HG03520 (cell line): ENCODE data around the gene TIA1.
"Not testable (repeated sequence)": the region's sequence is repeated elsewhere in the genome, so short reads cannot be mapped to it uniquely, and the experiment has no call there.

ENCODE experiments used
- ATAC-seq: cut with Tn5 transposase; IDR thresholded peaks from one replicate; pipeline ENCODE4 v1.9.1; 2021; ENCODE audit warnings: mild to moderate bottlenecking, moderate library complexity; ENCODE audit not compliant: unreplicated experiment

TIA1 gene, protein sequence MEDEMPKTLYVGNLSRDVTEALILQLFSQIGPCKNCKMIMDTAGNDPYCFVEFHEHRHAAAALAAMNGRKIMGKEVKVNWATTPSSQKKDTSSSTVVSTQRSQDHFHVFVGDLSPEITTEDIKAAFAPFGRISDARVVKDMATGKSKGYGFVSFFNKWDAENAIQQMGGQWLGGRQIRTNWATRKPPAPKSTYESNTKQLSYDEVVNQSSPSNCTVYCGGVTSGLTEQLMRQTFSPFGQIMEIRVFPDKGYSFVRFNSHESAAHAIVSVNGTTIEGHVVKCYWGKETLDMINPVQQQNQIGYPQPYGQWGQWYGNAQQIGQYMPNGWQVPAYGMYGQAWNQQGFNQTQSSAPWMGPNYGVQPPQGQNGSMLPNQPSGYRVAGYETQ

DNA sequence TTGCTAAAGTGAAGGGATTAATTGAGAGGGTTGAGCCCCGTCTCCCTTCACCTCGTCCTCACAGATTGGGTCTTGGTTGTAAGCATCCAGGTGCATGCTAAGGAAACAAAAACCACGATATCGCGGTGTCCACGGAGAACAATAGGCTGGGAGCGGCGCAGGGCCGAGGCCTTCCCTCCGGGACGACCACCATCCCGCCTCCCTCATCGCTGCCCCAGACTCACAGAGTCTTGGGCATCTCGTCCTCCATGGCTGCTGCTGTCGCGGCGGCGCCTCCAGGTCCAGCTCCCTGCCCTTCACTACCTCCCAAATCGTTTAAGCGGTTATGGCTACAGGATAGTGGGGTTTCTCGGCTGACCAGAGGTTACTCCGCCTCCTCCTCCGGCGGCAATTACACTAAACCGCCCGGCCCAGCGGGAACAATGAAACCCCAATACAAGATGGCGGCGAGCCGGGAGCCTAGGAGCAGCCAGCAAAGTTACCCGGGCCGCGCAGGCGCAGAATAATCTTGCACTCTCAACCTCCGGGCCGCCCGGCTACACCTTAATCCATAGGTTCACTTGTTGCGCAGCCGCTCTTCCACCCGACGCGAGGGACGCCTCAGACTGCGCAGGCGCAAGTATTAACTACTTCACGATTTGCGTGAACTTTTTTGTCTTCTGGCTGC lies at the start of gene TIA1:
TIA1 (minus strand) TSS at position 448 of the 667 bp plus-strand sequence; CDS start at position 250, 198 bp downstream.
- ATAC-seq, result peak; percentile 95

- not testable (repeated sequence) for ATAC-seq
Measured at GRCh38 chr2:70297828-70298227, 49.4 kb upstream of the TIA1 start.

GRCh38 chr2:70283500-70284191 lies 35.2 kb upstream of the TIA1 start:
- no peak for ATAC-seq

DNA sequence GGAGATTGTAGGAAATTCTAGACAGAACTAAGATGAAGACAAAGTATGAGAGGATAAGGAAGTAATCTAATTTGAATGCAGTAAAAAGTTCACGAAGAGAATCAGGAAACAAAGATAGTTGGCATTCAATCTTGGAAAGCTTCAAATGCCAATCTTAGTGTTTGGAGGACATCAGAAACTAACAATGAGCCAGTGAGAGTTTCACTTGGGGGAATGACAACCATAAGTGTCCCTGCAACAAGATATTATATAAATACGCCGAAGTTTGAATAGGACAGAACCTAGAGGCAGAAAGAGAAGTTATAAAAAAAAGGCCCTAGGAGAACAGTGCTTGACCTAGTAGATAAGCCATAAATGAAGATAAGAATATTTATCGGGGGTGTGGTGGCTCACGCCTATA lies 34.0 kb upstream of the TIA1 start:
- no peak for ATAC-seq

DNA sequence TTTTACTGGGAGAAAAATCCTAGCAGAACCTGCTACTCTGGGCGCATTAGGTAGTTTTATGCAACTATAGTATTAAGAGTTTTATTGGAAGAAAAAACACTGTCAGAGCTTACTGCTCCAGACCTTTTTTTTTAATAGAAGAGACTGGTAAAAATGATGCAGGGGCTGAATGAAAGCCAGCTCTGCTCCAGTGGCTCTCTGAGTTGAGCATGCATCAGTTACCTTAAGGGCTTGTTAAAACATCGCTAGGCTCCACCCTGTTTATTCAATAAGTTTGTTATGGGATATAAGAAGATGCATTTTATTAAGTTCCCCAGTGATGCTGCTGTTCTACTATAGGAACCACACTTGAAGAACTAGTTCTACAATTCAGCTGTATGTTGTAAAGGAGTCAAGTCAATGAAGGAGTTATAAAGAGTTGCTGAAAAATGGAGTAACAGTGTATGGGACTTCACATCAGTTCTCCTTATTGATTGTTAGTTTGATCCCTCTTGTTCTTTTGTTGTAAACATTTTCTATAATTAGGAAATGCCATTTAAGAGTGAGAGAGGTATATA lies 31.9 kb upstream of the TIA1 start:
- no peak for ATAC-seq

GRCh38 chr2:70270323-70270722 lies 21.9 kb upstream of the TIA1 start:
- ATAC-seq, result no peak

- not testable (repeated sequence) for ATAC-seq
Measured at GRCh38 chr2:70269422-70270302, 21.2 kb upstream of the TIA1 start.

- ATAC-seq, result not testable (repeated sequence)
Measured at GRCh38 chr2:70266925-70267324, 18.5 kb upstream of the TIA1 start.

DNA sequence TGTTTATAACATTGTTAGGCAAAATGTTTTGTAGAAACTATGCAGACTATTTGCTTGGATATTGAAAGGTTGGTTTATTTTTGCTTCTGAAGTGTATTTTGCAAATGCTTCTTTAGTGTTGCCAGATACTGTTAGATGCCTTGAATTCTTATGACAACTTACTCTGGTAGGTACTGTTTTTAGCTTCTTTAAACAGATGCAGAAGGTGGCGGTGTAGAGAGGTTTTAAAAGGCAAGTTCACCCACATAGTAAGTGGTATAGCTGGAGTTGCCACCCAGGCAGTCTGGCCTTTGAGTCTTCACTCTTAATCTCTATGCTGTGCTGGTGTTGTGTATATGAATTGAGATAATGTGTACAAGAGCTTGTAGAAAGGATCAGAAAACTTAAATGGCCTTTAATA lies 13.1 kb upstream of the TIA1 start:
- no peak for ATAC-seq

DNA sequence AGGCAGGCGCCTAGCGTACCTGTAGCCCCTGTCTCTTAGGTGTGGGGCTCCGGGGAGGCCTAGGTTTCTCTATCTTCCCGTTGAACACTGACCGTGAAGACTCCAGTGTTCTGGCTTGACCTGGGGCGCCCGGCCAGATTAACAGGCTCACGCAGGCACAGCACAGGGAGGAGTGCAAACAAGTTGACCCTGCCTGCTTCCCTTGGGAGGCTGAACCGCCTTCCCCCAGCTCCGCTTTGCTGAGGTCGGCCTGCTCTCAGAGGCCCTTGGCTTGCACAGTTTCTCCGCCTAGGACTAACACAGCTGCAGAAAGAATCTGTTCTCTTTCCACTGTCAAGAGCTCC lies 10.1 kb upstream of the TIA1 start:
- ATAC-seq, result no peak

- ATAC-seq, result no peak
Measured at GRCh38 chr2:70255637-70256314, 7.3 kb upstream of the TIA1 start.

DNA sequence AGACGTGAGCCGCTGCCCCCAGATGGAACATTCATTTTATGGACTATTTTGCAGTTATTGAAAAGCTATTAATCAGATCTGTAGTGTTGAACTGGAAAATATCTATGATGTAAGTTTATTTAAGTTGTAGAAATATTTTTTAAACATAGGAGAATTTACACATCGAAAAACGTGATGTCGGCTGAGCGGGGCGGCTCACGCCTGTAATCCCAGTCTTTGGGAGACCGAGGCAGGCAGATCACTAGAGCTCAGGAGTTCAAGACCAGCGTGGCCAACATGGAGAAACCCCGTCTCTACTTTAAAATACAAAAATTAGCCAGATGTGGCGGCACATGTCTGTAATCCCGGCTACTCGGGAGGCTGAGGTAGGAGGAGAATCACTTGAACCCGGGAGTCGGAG lies 2.0 kb upstream of the TIA1 start:
- no peak for ATAC-seq

- no peak for ATAC-seq
Measured at GRCh38 chr2:70247364-70248180, 856 bp downstream of the TIA1 start.

- no peak for ATAC-seq
Measured at GRCh38 chr2:70243806-70244584, 4.4 kb downstream of the TIA1 start.

- ATAC-seq, result no peak
Measured at GRCh38 chr2:70242552-70242951, 5.9 kb downstream of the TIA1 start.

DNA sequence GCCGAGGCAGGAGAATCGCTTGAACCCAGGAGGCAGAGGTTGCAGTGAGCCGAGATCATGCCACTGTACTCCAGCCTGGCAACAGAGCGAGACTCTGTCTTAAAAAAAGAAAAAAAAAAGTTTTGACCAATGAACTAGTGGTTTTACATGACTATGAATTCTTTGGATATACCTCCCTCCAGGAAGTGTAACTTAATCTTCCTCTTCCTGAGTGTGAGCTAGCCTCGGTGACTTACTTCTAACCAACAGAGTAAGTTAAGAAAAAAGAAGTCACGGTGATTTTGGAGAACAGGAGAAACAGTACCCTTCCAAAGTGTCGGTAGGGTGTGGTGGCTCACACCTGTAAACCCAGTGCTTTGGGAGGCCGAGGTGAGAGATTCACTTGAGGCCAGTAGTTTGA lies 7.1 kb downstream of the TIA1 start:
- no peak for ATAC-seq

- ATAC-seq, result no peak
Measured at GRCh38 chr2:70240599-70240998, 7.8 kb downstream of the TIA1 start.

- no peak for ATAC-seq
Measured at GRCh38 chr2:70233926-70234325, 14.5 kb downstream of the TIA1 start.
